ENCODE results near the gene ARHGAP30.

GRCh38 chr1:161111527-161111926 is 41.8 kb upstream of the ARHGAP30 start:
- TF ChIP-seq CTCF (IDR thresholded peaks at IDR 0.05) (no peak), POLR2A (IDR thresholded peaks at IDR 0.05) (no peak)
